Suppressor macrophage treated with lipopolysaccharide for 4 hours (primary cell): Measurements from ENCODE around the gene CGB7.

Source experiments
- DNase-seq: peaks from one replicate; pipeline ENCODE4 v3.0.0-alpha.2; 2020

Gene CGB7

DNA sequence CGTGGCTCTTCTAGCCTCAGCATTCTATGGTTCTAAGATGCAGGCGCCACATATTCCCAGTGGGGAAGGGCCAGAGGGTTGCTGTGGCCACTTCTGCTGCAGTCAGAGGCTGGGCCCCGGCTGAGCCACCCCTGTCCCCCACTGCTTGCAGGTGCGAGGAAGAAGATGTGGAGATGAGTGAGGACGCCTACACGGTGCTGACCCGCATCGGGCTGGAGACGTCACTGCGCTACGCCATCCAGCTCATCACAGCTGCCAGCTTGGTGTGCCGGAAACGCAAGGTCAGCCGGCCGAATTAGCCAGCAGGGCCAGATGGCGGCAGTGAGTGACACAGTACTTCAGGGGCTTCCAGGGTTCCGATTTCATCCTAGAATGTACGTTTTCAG is 42.7 kb downstream of the CGB7 start:
- no peak for DNase-seq

DNA sequence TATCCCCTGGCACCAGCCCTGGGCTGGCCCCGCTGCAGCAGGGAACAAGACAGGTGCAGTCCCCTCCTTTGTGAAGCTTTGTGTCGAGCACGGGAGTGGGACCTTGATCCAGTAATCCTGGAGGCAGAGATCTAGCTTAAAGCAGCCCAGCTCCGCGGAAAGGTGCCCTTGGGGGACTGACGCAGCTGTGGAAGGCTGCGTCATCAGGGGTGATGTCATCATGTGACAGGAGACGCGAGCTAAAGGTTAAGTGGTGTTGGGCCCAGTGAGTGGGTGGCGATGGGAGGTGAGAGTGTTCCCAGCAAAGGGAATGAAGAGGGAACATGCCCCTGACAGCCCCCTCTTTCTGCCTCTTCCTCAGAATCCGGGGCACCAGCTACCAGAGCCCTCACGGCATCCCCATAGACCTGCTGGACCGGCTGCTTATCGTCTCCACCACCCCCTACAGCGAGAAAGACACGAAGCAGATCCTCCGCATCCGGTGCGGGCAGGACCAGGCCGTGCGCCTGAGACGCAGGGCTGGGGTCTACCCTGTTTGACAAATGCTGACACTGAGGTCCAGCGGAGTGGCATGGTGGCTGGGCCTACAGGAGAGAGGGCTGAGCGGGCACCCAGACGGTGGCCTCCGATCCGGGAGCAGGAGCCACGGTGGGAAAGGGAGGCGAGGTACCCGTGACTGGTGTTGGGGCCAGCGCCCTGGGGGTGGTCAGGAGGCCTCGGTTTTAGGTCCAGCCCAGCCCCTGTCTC is 43.3 kb downstream of the CGB7 start:
- no peak for DNase-seq

DNA sequence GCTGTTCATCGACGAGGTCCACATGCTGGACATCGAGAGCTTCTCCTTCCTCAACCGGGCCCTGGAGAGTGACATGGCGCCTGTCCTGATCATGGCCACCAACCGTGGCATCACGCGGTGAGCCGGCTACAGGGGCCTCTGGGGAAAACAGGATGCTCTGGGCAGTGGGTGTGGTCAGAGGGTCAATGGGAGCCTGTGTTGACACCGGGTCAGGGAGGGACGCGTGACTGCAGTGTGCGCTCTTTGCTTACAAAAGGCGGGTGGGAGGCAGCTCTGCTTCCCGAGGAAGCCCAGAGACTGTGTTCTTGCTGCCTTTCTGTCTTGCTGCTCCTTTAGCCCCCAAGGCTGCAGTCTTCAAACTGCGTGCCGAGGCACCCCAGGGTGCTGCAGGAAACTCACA is 46.4 kb downstream of the CGB7 start:
- no peak for DNase-seq

DNA sequence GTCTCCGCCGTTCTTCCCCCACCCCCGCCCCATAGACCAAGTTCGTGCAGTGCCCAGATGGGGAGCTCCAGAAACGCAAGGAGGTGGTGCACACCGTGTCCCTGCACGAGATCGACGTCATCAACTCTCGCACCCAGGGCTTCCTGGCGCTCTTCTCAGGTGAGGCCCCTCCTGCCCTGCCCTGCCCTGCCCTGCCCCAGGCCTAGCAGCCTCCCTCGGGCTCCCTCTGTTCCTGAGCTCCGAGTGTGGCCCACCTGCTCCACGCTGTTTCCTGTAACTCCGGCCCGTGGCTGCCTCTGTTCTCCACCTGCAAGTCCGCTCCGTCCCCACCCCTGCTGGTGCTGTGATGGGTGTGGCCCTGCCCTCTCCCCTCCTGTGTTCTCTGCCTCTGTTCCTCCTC is 47.1 kb downstream of the CGB7 start:
- DNase-seq: no peak

DNA sequence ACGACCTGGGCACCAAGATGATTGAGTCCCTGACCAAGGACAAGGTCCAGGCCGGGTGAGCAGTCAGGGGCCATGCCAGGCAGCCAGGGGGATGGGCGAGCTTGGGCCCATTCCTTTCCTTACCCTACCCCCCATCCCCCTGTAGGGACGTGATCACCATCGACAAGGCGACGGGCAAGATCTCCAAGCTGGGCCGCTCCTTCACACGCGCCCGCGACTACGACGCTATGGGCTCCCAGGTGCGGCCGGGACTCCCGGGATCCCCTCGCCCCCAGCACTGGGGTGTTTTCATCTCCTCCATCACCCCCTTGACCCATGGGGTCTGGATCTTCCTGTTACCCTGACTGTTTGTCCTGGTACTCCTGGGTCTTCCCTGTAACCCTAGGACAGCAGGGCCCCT is 47.7 kb downstream of the CGB7 start:
- DNase-seq: no peak

DNA sequence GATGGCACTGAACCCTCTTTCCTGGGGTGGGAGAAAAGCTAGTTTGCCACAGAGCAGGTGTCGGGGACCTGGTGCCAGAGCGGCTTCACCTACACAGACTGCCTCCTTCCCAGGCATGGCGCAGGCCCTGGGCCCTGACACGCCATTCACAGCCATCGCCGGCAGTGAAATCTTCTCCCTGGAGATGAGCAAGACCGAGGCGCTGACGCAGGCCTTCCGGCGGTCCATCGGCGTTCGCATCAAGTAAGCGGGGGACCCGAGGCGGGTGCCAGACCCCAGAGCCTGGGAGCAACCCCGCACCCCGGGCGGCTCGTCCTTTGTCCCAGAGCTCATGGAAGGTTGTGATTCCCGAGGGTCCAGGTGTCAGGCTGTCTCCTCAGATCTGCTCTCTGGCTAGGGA is 50.6 kb downstream of the CGB7 start:
- no peak for DNase-seq

DNA sequence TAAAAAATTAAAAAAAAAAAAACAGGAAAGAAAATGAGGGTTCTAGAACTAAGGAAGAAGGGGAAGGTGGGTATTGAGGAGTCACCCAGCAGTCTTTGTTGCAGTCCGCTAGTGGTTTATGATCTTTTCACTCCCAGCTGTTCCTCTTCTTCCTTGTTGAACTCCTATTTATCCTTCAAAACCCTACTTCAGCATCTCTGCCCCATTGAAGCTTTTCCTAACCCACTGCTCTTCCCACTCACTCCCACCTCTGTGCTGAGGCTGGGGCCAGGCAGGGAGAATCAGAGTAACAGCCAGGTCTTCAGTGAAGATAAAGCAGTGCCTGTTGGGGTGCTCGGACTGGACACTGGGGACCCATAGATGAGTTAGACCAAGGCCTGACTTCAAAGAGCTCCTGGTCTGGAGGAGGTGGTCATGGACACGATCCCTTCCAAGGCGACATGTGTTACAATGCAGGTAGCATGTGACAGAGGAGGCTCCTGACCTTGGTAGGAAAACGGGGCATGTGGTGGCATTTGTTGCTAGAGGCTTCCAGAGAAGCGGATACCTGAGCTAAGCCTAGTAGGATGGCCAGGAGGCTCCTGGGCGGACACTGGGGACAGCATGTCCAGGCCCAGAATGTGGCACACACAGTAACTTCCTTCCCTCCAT is 52.5 kb downstream of the CGB7 start:
- no peak for DNase-seq
